ENCODE data around the gene CHST12. TPM values are rescaled to one million over a fixed set of nuclear protein-coding genes. Genes with fewer than 3 reads are reported as not detected.

CHST12 gene
- polyA plus RNA-seq, 1 donor from 2014 or later = 6.4 TPM

DNA sequence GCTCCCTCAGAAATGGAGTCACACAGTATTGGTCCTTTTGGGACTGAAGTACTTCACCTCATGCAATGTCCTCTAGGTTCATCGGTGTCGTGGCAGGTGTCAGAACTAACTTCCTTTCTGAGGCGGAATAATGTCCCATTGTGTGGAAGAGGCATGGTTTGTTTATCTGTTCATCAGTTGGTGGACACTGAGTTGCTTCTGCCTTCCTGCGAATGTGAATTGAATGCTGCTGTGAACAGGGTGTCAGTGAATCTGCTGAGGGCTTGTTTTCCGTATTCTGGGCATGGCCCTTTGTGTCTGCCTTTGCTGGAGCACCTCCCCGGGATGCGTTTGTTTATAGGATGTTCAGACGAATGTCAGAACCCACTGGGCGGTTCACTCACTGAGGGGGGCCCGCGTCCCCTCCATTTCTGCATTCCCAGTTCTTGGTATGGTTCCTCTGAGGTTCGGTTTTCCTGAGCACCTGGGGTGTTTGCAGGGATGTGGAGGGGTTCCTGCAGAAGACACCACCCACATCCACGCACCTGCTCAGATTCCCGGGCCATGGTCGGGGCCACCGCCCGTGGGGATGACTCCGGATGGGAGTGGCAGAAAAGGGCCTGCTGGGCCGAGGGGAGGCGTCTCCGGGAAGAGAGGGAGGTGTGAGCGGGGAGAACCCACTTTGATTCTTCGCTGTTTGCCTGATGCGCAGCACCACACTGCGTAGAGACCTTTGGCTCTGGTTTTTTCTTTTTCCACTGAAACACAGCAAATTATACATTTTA, 33.1 kb downstream of the CHST12 start:
- Histone ChIP-seq H3K79me2 (replicated peaks; ENCODE audit: insufficient read depth, low read length) (no peaks in the 10 kb centered on the region), H3K27me3 (ENCODE audit: insufficient read depth, low read depth, low read length) (no peaks in the 10 kb centered on the region), H3K9me2 (ENCODE audit: insufficient read depth, low read length) (no peaks in the 10 kb centered on the region), H3K9ac (ENCODE audit: low read length) (no peak overlapping the region), H3K4me3 (ENCODE audit: low read length) (no peak overlapping the region), H4K20me1 (ENCODE audit: insufficient read depth) (no peaks in the 10 kb centered on the region), H2AFZ (ENCODE audit: low read depth, low read length) (no peak overlapping the region), H3K27ac (ENCODE audit: low read length) (no peak overlapping the region), H3K9me3 (ENCODE audit: low read length) (peaks cover 1% of the 10 kb centered on the region), H3K36me3 (ENCODE audit: insufficient read depth, low read length) (peaks cover 9% of the 10 kb centered on the region), H3K4me2 (ENCODE audit: low read length) (no peak overlapping the region), H3F3A (ENCODE audit: insufficient read depth, low read length, poor library complexity, severe bottlenecking) (no peaks in the 10 kb centered on the region)
- TF ChIP-seq TAF1 (IDR thresholded peaks at IDR 0.05; ENCODE audit: low read depth) = no peak

DNA sequence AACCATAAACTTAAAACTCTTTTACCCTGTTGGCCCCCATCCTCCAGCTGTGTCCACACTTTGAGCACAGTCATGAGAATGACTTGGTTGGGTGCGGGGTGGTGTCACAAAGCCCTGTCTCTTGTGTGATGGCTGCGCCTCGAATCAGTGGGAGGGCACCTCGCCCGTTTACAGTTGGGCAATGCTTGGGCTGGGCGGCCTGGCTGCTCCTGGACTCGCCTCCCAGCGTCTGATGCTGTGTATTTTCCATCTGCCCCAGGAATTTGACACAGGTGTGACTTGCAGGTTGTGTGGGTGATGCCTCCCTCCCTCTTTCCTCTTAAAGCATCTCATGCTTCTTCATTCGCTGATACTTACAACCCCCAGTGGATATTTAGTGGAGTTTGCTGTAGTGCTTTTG, 33.7 kb downstream of the CHST12 start:
- Histone ChIP-seq H3K9ac (ENCODE audit: low read length) (no peak overlapping the region), H3K4me3 (ENCODE audit: low read length) (no peak overlapping the region), H3K9me3 (ENCODE audit: low read length) (no peaks in the 10 kb centered on the region), H3K9me2 (ENCODE audit: insufficient read depth, low read length) (no peaks in the 10 kb centered on the region), H4K20me1 (ENCODE audit: insufficient read depth) (no peaks in the 10 kb centered on the region), H3K27me3 (ENCODE audit: insufficient read depth, low read depth, low read length) (no peaks in the 10 kb centered on the region), H2AFZ (ENCODE audit: low read depth, low read length) (no peak overlapping the region), H3K79me2 (replicated peaks; ENCODE audit: insufficient read depth, low read length) (no peaks in the 10 kb centered on the region), H3K4me2 (ENCODE audit: low read length) (no peak overlapping the region), H3K27ac (ENCODE audit: low read length) (no peak overlapping the region), H3F3A (ENCODE audit: insufficient read depth, low read length, poor library complexity, severe bottlenecking) (no peaks in the 10 kb centered on the region), H3K36me3 (ENCODE audit: insufficient read depth, low read length) (peaks cover 9% of the 10 kb centered on the region)
- TF ChIP-seq, protein P1, sequence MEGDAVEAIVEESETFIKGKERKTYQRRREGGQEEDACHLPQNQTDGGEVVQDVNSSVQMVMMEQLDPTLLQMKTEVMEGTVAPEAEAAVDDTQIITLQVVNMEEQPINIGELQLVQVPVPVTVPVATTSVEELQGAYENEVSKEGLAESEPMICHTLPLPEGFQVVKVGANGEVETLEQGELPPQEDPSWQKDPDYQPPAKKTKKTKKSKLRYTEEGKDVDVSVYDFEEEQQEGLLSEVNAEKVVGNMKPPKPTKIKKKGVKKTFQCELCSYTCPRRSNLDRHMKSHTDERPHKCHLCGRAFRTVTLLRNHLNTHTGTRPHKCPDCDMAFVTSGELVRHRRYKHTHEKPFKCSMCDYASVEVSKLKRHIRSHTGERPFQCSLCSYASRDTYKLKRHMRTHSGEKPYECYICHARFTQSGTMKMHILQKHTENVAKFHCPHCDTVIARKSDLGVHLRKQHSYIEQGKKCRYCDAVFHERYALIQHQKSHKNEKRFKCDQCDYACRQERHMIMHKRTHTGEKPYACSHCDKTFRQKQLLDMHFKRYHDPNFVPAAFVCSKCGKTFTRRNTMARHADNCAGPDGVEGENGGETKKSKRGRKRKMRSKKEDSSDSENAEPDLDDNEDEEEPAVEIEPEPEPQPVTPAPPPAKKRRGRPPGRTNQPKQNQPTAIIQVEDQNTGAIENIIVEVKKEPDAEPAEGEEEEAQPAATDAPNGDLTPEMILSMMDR (IDR thresholded peaks at IDR 0.05; ENCODE audit: poor library complexity, severe bottlenecking) = no peak
- TF ChIP-seq, protein P2, sequence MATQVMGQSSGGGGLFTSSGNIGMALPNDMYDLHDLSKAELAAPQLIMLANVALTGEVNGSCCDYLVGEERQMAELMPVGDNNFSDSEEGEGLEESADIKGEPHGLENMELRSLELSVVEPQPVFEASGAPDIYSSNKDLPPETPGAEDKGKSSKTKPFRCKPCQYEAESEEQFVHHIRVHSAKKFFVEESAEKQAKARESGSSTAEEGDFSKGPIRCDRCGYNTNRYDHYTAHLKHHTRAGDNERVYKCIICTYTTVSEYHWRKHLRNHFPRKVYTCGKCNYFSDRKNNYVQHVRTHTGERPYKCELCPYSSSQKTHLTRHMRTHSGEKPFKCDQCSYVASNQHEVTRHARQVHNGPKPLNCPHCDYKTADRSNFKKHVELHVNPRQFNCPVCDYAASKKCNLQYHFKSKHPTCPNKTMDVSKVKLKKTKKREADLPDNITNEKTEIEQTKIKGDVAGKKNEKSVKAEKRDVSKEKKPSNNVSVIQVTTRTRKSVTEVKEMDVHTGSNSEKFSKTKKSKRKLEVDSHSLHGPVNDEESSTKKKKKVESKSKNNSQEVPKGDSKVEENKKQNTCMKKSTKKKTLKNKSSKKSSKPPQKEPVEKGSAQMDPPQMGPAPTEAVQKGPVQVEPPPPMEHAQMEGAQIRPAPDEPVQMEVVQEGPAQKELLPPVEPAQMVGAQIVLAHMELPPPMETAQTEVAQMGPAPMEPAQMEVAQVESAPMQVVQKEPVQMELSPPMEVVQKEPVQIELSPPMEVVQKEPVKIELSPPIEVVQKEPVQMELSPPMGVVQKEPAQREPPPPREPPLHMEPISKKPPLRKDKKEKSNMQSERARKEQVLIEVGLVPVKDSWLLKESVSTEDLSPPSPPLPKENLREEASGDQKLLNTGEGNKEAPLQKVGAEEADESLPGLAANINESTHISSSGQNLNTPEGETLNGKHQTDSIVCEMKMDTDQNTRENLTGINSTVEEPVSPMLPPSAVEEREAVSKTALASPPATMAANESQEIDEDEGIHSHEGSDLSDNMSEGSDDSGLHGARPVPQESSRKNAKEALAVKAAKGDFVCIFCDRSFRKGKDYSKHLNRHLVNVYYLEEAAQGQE (IDR thresholded peaks at IDR 0.05; ENCODE audit: borderline replicate concordance) = no peak
- TF ChIP-seq RAD21 (conservative IDR thresholded peaks at IDR 0.05) = no peak
- TF ChIP-seq POLR2AphosphoS5 (IDR thresholded peaks at IDR 0.05) = no peak
- no peak for TF ChIP-seq TAF1 (IDR thresholded peaks at IDR 0.05; ENCODE audit: low read depth)
- TF ChIP-seq EP300 (conservative IDR thresholded peaks at IDR 0.05; ENCODE audit: poor library complexity, severe bottlenecking) = no peak
- no peak for TF ChIP-seq EZH2 (IDR thresholded peaks at IDR 0.05; ENCODE audit: borderline replicate concordance, insufficient read depth, low read length, poor library complexity, severe bottlenecking)
- TF ChIP-seq MXI1 (conservative IDR thresholded peaks at IDR 0.05; ENCODE audit: poor library complexity, severe bottlenecking) = no peak

All from neural cell (in vitro differentiated cells).